ENCODE measurements around the gene APBB1IP. TPM values are rescaled to one million over a fixed set of nuclear protein-coding genes. Genes with fewer than 3 reads are reported as not detected.

Gene APBB1IP
- total RNA-seq = 0.16 and 0.18 TPM in 2 replicates

GRCh38 chr10:26437637-26438461 is at the start of gene APBB1IP:
Gene APBB1IP, plus strand, starts transcription at chr10:26438341. Its CDS starts 53,986 bp downstream, at chr10:26492327.

Other genes with a start within 250 kb of the APBB1IP start
- gene GAD2, start 221.6 kb upstream of the APBB1IP start, total RNA-seq = not detected in 2 replicates

All from cardiac atrium fibroblast (primary cell).